ENCODE data around the gene CHN2.

Gene CHN2

DNA sequence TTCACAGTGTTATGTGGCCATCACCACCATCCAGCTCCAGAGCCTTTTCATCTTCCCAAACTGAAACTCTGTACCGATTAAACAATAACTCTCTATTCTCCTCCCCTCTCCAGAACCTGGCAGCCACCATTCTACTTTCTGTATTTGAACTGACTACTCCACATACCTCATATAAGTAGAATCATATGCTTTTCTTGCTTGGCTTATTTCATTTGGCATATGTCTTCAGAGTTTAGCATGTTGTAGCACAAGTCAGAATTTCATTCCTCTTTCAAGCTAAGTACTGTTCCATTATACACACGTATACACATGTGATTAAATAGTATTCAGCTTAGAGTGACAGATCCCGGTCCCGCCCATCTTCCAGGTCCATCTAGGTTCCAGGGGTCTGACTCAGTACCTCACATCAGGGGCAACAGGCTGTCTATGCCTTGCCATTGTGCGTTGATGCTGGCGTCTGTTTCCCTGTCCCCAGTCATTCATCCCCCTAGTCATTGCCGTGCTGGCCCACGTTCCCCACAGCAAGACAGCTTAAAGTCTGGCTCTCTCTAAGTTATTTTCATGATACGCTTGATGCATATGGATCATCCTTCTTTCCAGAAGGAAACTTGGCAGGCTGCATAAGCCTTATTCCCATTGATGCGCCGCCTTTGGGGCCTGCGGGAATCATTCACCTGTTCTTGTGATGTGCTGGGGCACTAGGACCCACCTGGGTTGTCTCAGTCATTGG is 108.3 kb downstream of the CHN2 start:
- no peak overlapping the region for H3K4me3 ChIP-seq (ENCODE audit: low read depth, low read length)
- TF ChIP-seq, protein P1, sequence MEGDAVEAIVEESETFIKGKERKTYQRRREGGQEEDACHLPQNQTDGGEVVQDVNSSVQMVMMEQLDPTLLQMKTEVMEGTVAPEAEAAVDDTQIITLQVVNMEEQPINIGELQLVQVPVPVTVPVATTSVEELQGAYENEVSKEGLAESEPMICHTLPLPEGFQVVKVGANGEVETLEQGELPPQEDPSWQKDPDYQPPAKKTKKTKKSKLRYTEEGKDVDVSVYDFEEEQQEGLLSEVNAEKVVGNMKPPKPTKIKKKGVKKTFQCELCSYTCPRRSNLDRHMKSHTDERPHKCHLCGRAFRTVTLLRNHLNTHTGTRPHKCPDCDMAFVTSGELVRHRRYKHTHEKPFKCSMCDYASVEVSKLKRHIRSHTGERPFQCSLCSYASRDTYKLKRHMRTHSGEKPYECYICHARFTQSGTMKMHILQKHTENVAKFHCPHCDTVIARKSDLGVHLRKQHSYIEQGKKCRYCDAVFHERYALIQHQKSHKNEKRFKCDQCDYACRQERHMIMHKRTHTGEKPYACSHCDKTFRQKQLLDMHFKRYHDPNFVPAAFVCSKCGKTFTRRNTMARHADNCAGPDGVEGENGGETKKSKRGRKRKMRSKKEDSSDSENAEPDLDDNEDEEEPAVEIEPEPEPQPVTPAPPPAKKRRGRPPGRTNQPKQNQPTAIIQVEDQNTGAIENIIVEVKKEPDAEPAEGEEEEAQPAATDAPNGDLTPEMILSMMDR (IDR thresholded peaks at IDR 0.05; ENCODE audit: control insufficient read depth, extremely low read depth, insufficient read depth), result no peak
- DNase-seq (ENCODE audit: low read depth), result no peak

DNA sequence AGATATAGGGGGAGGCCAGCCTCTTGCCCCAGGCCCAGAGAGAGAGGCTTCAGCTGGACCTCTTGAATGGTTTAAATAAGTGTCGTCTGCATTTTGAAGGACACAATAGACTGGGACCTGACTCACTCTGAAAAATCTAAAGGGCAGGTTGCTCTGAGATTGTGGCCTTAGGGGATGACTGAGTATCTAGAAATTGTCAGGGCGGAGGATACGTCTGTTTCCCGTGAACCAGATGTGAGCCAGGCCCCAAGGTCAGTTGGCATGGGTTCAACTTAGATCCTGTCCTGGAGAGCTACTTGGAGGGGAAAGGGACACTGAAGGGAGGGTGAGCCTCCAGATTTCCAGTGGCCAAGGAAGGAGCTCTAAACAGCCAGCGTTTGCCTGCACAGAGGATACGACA is 110.2 kb downstream of the CHN2 start:
- no peak for DNase-seq (ENCODE audit: low read depth)
- TF ChIP-seq, protein P1 (IDR thresholded peaks at IDR 0.05; ENCODE audit: control insufficient read depth, extremely low read depth, insufficient read depth), result no peak

DNA sequence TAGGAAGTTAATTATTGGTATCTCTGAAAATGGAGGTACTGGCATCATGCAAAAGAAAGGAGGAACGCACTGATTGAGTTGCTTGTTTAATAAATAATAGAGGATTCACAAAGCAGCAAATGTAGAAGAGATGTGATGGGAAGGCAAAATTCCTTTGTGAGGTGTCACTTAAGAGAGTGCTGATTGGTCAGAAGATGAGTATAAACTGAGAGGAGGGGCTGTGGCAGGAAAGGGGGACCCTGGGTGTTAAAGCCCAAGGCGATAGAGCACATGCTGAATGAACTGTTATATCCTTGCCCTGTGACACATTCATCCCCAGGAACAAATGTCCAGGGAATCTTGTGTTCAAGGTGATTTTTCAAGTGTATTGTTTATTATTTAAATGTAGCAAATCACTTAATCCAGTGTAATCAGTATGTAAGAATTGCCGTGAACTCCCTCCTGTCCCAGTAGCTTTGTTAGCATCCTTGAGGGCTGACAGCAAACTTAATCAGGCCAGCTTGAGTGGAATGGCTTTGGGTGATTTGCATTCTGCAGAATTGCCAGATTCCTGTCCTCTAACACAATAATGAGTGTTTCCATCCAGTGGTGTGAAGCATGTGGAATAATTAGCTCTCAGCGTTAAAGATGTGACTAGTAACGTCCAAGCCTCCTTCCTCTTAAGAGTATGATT is 111.9 kb downstream of the CHN2 start:
- H3K4me3 ChIP-seq (ENCODE audit: low read depth, low read length), result no peak overlapping the region
- DNase-seq (ENCODE audit: low read depth), result no peak
- TF ChIP-seq, protein P1 (IDR thresholded peaks at IDR 0.05; ENCODE audit: control insufficient read depth, extremely low read depth, insufficient read depth), result no peak

More for the DNA sequence above, 110.2 kb downstream of the CHN2 start:
- no peak overlapping the region for H3K4me3 ChIP-seq (ENCODE audit: low read depth, low read length)

DNA sequence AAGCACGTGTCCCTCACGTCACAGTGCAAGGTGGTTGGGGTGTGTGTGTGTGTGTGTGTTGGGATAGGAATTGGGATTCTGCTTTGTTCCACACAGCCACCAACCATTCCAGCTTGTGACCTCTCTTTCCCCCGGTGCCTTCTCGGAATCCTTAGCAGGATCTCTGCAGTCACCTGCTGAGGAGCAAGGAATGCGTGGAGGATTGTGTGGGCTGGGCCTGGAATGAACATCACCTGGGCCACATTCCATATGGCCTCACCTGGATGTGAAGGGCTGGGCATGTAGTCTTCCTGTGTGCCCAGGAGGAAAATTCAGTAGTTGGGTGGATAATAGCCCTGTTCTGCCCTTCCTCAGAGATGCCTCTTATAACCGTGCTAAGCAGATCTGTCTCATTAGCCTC is 113.8 kb downstream of the CHN2 start:
- TF ChIP-seq, protein P1 (IDR thresholded peaks at IDR 0.05; ENCODE audit: control insufficient read depth, extremely low read depth, insufficient read depth), result no peak
- no peak for DNase-seq (ENCODE audit: low read depth)
- H3K4me3 ChIP-seq (ENCODE audit: low read depth, low read length), result no peak overlapping the region

DNA sequence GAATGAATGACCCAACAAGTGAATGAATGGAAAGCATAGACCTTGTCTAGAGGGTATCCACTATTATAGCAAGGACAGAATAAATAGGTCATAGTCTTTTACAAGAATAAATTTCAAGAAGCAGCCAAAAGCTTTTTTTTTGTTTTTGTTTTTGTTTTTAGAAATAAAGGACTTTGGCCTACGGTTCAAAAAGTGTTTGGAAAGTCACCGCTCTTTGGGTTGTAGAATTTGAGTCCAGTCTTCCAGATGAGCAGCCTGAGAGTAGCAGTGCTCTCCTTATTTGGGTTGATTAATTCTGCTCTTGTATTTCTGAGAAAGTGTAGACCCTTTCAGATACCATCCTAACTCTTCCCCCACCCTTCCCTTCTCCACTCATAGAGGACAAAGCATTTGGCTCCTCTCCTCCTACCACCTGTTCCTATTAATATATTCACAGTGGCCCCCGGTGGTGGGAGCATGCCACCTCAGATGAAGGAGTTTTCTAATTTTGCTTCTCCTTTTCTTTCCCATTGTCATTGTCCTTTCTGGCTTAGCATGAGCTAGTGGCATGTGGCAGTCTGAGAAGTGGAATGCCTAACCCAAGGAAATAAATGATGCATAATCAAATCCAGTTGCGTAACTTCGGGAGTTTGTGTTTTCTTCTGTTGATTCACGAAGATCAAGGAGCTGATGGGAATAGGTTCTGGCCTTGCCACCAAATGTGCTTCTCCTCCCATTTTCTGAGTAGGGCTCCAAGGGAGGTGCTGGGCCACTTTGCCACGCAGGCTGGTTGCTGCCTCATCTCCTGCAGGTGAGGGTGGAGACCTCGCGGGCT is 114.7 kb downstream of the CHN2 start:
- no peak for DNase-seq (ENCODE audit: low read depth)
- TF ChIP-seq, protein P1 (IDR thresholded peaks at IDR 0.05; ENCODE audit: control insufficient read depth, extremely low read depth, insufficient read depth), result no peak; the same call in 1 of the 2 replicates
- H3K4me3 ChIP-seq (ENCODE audit: low read depth, low read length), result no peak overlapping the region

DNA sequence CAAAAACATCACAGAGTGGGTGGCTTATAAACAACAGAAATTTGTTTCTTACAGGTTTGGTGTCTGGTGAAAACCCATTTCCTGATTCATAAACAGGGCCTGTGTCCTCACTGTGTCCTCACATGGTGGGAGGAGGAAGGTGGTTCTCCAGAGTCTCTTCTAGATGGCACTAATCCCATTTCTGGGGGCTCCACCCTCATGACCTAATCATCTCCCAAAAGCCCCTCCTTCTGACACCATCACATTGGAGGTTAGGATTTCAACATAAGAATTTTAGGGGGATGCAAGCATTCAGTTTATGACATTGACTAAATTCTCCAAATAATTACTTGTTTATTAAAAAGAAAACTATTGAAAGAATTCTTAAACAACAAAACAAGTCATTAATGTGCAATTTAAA is 116.0 kb downstream of the CHN2 start:
- no peak overlapping the region for H3K4me3 ChIP-seq (ENCODE audit: low read depth, low read length)
- TF ChIP-seq, protein P1 (IDR thresholded peaks at IDR 0.05; ENCODE audit: control insufficient read depth, extremely low read depth, insufficient read depth), result no peak
- DNase-seq (ENCODE audit: low read depth), result no peak

All from LNCaP clone FGC (cell line).